ENCODE data around the gene CYREN.
"Not testable (repeated sequence)": the region's sequence is repeated elsewhere in the genome, so short reads cannot be mapped to it uniquely, and the experiment has no call there.

Gene CYREN

GRCh38 chr7:135177028-135177696 is 6.7 kb upstream of the CYREN start:
- no peak for DNase-seq

- DNase-seq: no peak
Measured at GRCh38 chr7:135175931-135176330, 5.4 kb upstream of the CYREN start.

GRCh38 chr7:135174941-135175340 is 4.4 kb upstream of the CYREN start:
- DNase-seq: no peak

- not testable (repeated sequence) for DNase-seq
Measured at GRCh38 chr7:135173916-135174315, 3.4 kb upstream of the CYREN start.

- not testable (repeated sequence) for DNase-seq
Measured at GRCh38 chr7:135171581-135172291, 1.2 kb upstream of the CYREN start.

GRCh38 chr7:135170998-135171481 is 533 bp upstream of the CYREN start:
- not testable (repeated sequence) for DNase-seq

GRCh38 chr7:135169964-135170273 is 588 bp downstream of the CYREN start:
- no peak for DNase-seq

- DNase-seq: peak in 4 of 5 donors; percentile 37 to 77 (median 43)
Measured at GRCh38 chr7:135169141-135169963, 1.2 kb downstream of the CYREN start.

- no peak for DNase-seq
Measured at GRCh38 chr7:135168489-135169140, 1.9 kb downstream of the CYREN start.

GRCh38 chr7:135168001-135168400 is 2.5 kb downstream of the CYREN start:
- no peak for DNase-seq

GRCh38 chr7:135167365-135167917 is 3.1 kb downstream of the CYREN start:
- no peak for DNase-seq

- DNase-seq: no peak
Measured at GRCh38 chr7:135166338-135166990, 4.0 kb downstream of the CYREN start.

GRCh38 chr7:135165862-135166261 is 4.6 kb downstream of the CYREN start:
- DNase-seq: no peak

- DNase-seq: no peak
Measured at GRCh38 chr7:135164357-135165061, 6.0 kb downstream of the CYREN start.

GRCh38 chr7:135162382-135163001 is 8.0 kb downstream of the CYREN start:
- DNase-seq: no peak

- no peak for DNase-seq
Measured at GRCh38 chr7:135161669-135162068, 8.8 kb downstream of the CYREN start.

GRCh38 chr7:135160858-135161653 is 9.5 kb downstream of the CYREN start:
- no peak for DNase-seq

GRCh38 chr7:135160098-135160857 is 10.2 kb downstream of the CYREN start:
- DNase-seq: peak in 1 of 5 donors; percentile 28

GRCh38 chr7:135159359-135160085 is 11.0 kb downstream of the CYREN start:
- no peak for DNase-seq
